Mammary epithelial cell (primary cell): ENCODE data around the gene KRT86.

Experiments used
- CTCF ChIP-seq, 2 donors: IDR thresholded peaks in 1 of 2; conservative IDR thresholded peaks in 1 of 2; 2 replicates each; pipeline ENCODE4 v1.5.1; 2011 to 2012; ENCODE audit warnings: inconsistent platforms in 2 of 2, low read length in 2 of 2, mild to moderate bottlenecking in 2 of 2, control low read depth in 1 of 2, low read depth in 1 of 2; ENCODE audit not compliant: insufficient read depth in 1 of 2; ENCODE audit errors: extremely low read depth in 1 of 2
- EZH2 ChIP-seq: IDR thresholded peaks from 2 replicates; pipeline ENCODE4 v1.6.1; 2012; ENCODE audit warnings: low read length, inconsistent platforms, borderline replicate concordance

GRCh38 chr12:52267699-52268098, 6.7 kb upstream of the KRT86 start:
- no peak for TF ChIP-seq CTCF (conservative IDR thresholded peaks at IDR 0.05 in 1 of 2, IDR thresholded peaks at IDR 0.05 in 1 of 2; ENCODE audit: extremely low read depth in 1 of 2, insufficient read depth in 1 of 2, low read depth in 1 of 2, low read length in 2 of 2)
- TF ChIP-seq EZH2 = no peak
